A673 (cell line): Measurements from ENCODE around the gene ABCA4. TPM values are rescaled to one million over a fixed set of nuclear protein-coding genes. Genes with fewer than 3 reads are reported as not detected.

Source experiments
- BruUV-seq: library from RNA; stranded (reverse); fragments of 400-500 nt; replicated peaks from 2 replicates; lab custom pipeline; 2021; lab: Mats Ljungman, UMichigan
- CTCF ChIA-PET: fragments of 300-600 bp; sonication (Branson Sonifier 250); formaldehyde crosslinking; loops from one replicate; lab custom pipeline; 2022; ENCODE audit warnings: antibody characterized with exemption; lab: Charles Lee
- POLR2A ChIA-PET: fragments of 300-600 bp; sonication (Branson Sonifier 250); formaldehyde crosslinking; loops from one replicate; lab custom pipeline; 2022; ENCODE audit warnings: antibody characterized with exemption; ENCODE audit not compliant: low non-redundant PET; lab: Charles Lee
- DNase-seq: peaks from one replicate; pipeline ENCODE4 v3.0.0-alpha.2; 2015; ENCODE audit warnings: low spot score
- H3K27ac ChIP-seq: fragments of 200-600 bp; sonication (generic); 2 replicates; pipeline ENCODE4 v1.5.1; 2016; ENCODE audit warnings: mixed run types, low read depth, mild to moderate bottlenecking, mixed read lengths, antibody characterized with exemption, low read length; ENCODE audit not compliant: poor library complexity, severe bottlenecking
- H3K27me3 ChIP-seq: fragments of 200-600 bp; sonication (generic); replicated peaks from 2 replicates; pipeline ENCODE4 v1.6.1; 2017; ENCODE audit warnings: mixed run types, low read depth, mild to moderate bottlenecking, mixed read lengths, antibody characterized with exemption, low read length; ENCODE audit not compliant: insufficient read depth, poor library complexity
- H3K36me3 ChIP-seq: fragments of 200-600 bp; sonication (generic); 2 replicates; pipeline ENCODE4 v1.6.1; 2016; ENCODE audit warnings: mixed run types, mild to moderate bottlenecking, mixed read lengths, antibody characterized with exemption, low read length; ENCODE audit not compliant: insufficient read depth, poor library complexity, severe bottlenecking
- H3K4me1 ChIP-seq: fragments of 200-600 bp; sonication (generic); 2 replicates; pipeline ENCODE4 v1.6.1; 2017; ENCODE audit warnings: mixed run types, mild to moderate bottlenecking, mixed read lengths, antibody characterized with exemption, low read length; ENCODE audit not compliant: insufficient read depth, poor library complexity, severe bottlenecking
- H3K4me3 ChIP-seq: fragments of 200-600 bp; sonication (generic); 2 replicates; pipeline ENCODE4 v1.5.1; 2016; ENCODE audit warnings: low read depth, mixed run types, mild to moderate bottlenecking, mixed read lengths, low read length; ENCODE audit not compliant: poor library complexity, severe bottlenecking
- H3K9me3 ChIP-seq: fragments of 200-600 bp; sonication (generic); 2 replicates; pipeline ENCODE4 v1.6.1; 2016; ENCODE audit warnings: mixed run types, low read depth, mild to moderate bottlenecking, mixed read lengths, antibody characterized with exemption, low read length; ENCODE audit not compliant: poor library complexity, severe bottlenecking
- EZH2 ChIP-seq: fragments of 200-600 bp; sonication (generic); IDR thresholded peaks from 2 replicates; pipeline ENCODE4 v1.6.1; 2017; ENCODE audit warnings: borderline replicate concordance, low read depth, mild to moderate bottlenecking, mixed read lengths, antibody characterized with exemption, low read length; ENCODE audit not compliant: poor library complexity, severe bottlenecking
- intact Hi-C: fragments of 100-400 bp; cut with micrococcal nuclease; formaldehyde crosslinking; loops from one replicate; pipeline ENCODE4 v1.10.0; 2022; ENCODE audit not compliant: unreplicated experiment
- total RNA-seq: library from RNA; stranded (reverse); gene quantifications from 2 replicates; pipeline ENCODE4 v1.2.3, GENCODE V29; 2021
- TF ChIP-seq, protein P1 (sequence below): fragments of 300-800, 200-600 bp; sonication (generic); conservative IDR thresholded peaks from 2 replicates; pipeline ENCODE4 v1.5.1; 2017; ENCODE audit warnings: low read depth, mild to moderate bottlenecking, antibody characterized with exemption, low read length, moderate library complexity, mixed read lengths

ABCA4 gene
- total RNA-seq, 1 experiment from 2014 or later: 0.09 TPM

DNA sequence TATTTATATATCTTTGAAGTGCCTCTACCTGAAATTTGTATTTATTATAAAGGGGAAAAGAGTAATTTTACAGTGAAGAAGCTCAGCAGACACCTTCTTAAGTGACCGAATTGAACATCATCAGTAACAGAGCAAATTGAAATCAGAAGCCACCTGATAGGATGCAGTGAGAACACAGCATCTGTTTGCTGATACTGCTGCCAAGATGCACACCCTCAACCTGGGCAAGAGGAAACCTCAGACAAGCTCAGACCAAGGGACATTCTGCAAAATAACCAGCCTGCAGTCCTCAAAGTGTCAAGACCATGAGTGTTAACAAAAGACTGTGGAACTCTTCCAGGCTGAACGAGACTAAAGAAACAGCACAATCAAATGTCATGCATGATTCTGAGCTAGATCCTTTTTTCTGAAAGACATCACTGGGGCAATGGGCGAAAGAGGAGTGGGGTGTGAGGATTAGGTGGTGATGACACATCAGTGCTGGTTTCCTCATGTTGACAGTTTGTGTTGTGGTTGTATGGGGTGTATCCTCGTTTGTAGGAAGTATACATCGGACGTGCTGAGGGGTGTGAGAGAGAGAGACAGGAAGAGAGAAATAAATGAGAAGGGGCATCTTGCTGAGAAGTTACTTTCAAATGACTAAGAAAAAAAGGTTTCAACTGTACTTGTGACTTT, 103.7 kb downstream of the ABCA4 start:
- POLR2A ChIA-PET: no interaction called here
- H3K4me3 ChIP-seq: no peak overlapping the region
- DNase-seq: no peak
- H3K9me3 ChIP-seq: no peaks in the 10 kb centered on the region
- H3K36me3 ChIP-seq: no peaks in the 10 kb centered on the region
- no peak overlapping the region for H3K27ac ChIP-seq
- H3K27me3 ChIP-seq: no peaks in the 10 kb centered on the region
- CTCF ChIA-PET: no interaction called here
- BruUV-seq: no TSS peak
- no peaks in the 10 kb centered on the region for H3K4me1 ChIP-seq
- no peak for TF ChIP-seq EZH2
- TF ChIP-seq, protein P1, sequence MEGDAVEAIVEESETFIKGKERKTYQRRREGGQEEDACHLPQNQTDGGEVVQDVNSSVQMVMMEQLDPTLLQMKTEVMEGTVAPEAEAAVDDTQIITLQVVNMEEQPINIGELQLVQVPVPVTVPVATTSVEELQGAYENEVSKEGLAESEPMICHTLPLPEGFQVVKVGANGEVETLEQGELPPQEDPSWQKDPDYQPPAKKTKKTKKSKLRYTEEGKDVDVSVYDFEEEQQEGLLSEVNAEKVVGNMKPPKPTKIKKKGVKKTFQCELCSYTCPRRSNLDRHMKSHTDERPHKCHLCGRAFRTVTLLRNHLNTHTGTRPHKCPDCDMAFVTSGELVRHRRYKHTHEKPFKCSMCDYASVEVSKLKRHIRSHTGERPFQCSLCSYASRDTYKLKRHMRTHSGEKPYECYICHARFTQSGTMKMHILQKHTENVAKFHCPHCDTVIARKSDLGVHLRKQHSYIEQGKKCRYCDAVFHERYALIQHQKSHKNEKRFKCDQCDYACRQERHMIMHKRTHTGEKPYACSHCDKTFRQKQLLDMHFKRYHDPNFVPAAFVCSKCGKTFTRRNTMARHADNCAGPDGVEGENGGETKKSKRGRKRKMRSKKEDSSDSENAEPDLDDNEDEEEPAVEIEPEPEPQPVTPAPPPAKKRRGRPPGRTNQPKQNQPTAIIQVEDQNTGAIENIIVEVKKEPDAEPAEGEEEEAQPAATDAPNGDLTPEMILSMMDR: no peak
- intact Hi-C loops: no loop called here

DNA sequence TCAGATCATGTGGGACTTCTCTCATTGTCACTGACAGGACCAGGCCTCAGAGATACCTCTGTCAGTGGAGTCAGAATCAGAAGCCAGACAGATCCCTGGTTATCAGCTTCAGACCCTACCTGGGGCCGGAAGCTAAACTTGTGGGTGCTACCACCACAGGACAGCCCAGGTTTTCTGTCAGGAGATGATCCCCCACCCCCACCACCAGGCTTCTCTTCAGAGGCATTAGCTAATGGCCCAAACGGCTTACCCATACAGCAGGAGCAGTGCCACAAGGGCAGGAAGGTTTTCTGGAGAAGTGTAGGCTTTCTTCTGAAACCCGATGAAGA, 105.5 kb downstream of the ABCA4 start:
- intact Hi-C loops: no loop called here
- ChIA-PET CTCF (no interaction called here), POLR2A (no interaction called here)
- Histone ChIP-seq H3K27ac (no peak overlapping the region), H3K4me1 (no peaks in the 10 kb centered on the region), H3K9me3 (no peaks in the 10 kb centered on the region), H3K27me3 (no peaks in the 10 kb centered on the region), H3K36me3 (no peaks in the 10 kb centered on the region), H3K4me3 (no peak overlapping the region)
- no TSS peak for BruUV-seq
- no peak for TF ChIP-seq EZH2
- TF ChIP-seq, protein P1: no peak
- DNase-seq: no peak

GRCh38 chr1:94014635-94015488, 106.1 kb downstream of the ABCA4 start:
- no peak overlapping the region for H3K27ac ChIP-seq
- CTCF ChIA-PET: no interaction called here
- BruUV-seq: no TSS peak
- no peaks in the 10 kb centered on the region for H3K36me3 ChIP-seq
- intact Hi-C loops: no loop called here
- no peaks in the 10 kb centered on the region for H3K4me1 ChIP-seq
- no peaks in the 10 kb centered on the region for H3K27me3 ChIP-seq
- no peak overlapping the region for H3K4me3 ChIP-seq
- DNase-seq: no peak
- POLR2A ChIA-PET: no interaction called here
- H3K9me3 ChIP-seq: no peaks in the 10 kb centered on the region
- no peak for TF ChIP-seq EZH2
- TF ChIP-seq, protein P1: no peak
